ENCODE measurements around the gene KRTAP5-9.
"Not testable (repeated sequence)": the region's sequence is repeated elsewhere in the genome, so short reads cannot be mapped to it uniquely, and the experiment has no call there.

The KRTAP5-9 gene

DNA sequence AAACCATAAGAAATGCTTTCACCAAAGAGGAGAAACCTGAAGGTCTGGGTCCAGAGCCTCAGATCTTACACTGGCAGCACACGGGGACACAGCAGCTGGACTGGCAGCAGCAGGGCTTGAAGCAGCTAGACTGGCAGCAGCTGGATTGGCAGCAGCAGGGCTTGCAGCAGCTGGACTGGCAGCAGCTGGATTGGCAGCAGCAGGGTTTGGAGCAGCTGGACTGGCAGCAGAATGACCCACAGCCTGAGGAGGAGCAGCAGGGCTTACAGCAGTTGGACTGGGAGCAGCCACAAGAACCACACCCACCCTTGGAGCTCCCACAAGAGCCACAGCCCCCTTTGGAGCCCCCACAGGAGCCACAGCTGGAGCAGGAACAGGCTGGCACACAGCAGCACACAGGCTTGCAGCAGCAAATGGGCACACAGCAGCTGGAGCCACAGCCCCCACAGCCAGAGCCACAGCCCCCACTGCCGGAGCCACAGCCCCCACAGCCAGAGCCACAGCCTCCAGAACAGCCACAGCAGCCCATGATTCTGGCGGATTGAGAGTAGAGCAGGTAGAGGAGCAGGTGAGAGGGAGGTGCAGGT lies 34.2 kb downstream of the KRTAP5-9 start, which contains the start of gene KRTAP5-11:
TSS of gene KRTAP5-11 (minus strand) at position 567 of the 587 bp plus-strand sequence. CDS start at position 529, 38 bp downstream.
- Histone ChIP-seq H3K4me2 (peak within 1 kb of the TSS in 10 of 11 experiments; percentile 16 to 89 (median 47); a peak in 18 of 22 replicates), H3K4me1 (peaks cover 18 to 31% (median 23%) of the 10 kb centered on the region in 10 experiments), H4K20me1 (0 out of 22 replicates have a peak, but pooled peaks cover 0 to 6% (median 0%) of the 10 kb centered on the region in 11 experiments), H3K9ac (peak within 1 kb of the TSS in 1 of 11 experiments; percentile 34; a peak in 2 of 22 replicates), H3K4me3 (no peak within 1 kb of the TSS), H3K27me3 (no peaks in the 10 kb centered on the region), H3K9me3 (replicated peaks in 1 of 11) (no peaks in the 10 kb centered on the region), H3K27ac (no peak within 1 kb of the TSS), H3K36me3 (no peaks in the 10 kb centered on the region)
- no peak for TF ChIP-seq Cebpa-rat (IDR thresholded peaks at IDR 0.05)

DNA sequence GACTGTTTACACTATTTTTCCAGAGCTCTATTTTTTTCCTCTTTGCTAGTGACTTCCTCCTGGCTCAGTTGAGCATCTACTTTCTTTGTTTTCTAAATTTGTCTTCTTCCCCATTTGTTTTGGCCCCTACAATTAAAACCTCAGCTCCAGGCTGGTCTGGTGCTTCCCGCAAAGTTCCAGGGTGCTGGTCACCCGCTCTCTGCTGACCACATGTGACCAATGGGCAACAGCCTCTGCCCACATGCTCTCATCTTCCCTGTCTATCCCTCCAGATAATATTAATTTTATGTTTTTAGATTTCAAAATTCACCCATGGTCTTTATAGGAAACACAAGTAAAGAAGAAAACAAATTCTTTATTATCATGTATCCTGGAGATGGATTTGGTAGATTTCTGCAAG lies 34.7 kb downstream of the KRTAP5-9 start:
- H3K27me3 ChIP-seq; H3K9me3 ChIP-seq (replicated peaks in 1 of 11); H4K20me1 ChIP-seq; H3K27ac ChIP-seq; H3K4me3 ChIP-seq; H3K36me3 ChIP-seq: not testable (repeated sequence)
- H3K9ac ChIP-seq, result peak overlapping the region in 1 of 11 experiments; percentile 34; a peak in 2 of 22 replicates
- peaks cover 18 to 31% (median 23%) of the 10 kb centered on the region in 10 experiments for H3K4me1 ChIP-seq
- H3K4me2 ChIP-seq, result peak overlapping the region in 10 of 11 experiments; percentile 16 to 89 (median 47); a peak in 18 of 22 replicates

GRCh38 chr11:71585673-71586072 lies 37.5 kb downstream of the KRTAP5-9 start:
- H3K36me3 ChIP-seq; H3K4me2 ChIP-seq; H3K4me3 ChIP-seq; H3K27me3 ChIP-seq; H3K9me3 ChIP-seq (replicated peaks in 1 of 11); H3K27ac ChIP-seq; H4K20me1 ChIP-seq; H3K9ac ChIP-seq: not testable (repeated sequence)
- H3K4me1 ChIP-seq, result peaks cover 10 to 18% (median 17%) of the 10 kb centered on the region in 10 experiments

DNA sequence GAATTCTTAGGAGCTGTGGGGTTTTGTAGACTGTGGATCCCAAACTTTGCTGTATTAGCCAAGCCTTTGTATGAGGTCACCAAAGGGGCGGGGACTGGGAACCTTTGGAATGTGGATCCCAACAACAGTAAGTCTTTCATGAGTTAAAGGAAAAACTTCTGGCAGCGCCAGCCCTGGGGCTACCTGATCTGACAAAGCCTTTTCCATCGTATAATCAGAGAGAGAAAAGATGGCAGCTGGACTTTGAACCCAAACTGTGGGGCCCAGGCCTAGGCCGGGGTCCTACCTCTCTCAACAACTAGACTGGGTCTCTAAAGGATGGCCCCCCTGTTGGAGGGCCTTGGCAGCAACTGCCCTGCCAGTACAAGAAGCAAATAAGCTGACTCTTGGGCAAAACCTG lies 40.1 kb downstream of the KRTAP5-9 start:
- H4K20me1 ChIP-seq; H3K4me1 ChIP-seq; H3K27me3 ChIP-seq; H3K27ac ChIP-seq; H3K9me3 ChIP-seq (replicated peaks in 1 of 11); H3K4me3 ChIP-seq; H3K4me2 ChIP-seq; H3K36me3 ChIP-seq; H3K9ac ChIP-seq: not testable (repeated sequence)

GRCh38 chr11:71588822-71589545 lies 40.8 kb downstream of the KRTAP5-9 start:
- not testable (repeated sequence) for H3K27me3 ChIP-seq; H3K9me3 ChIP-seq (replicated peaks in 1 of 11); H3K9ac ChIP-seq; H3K4me1 ChIP-seq; H3K4me3 ChIP-seq; H3K4me2 ChIP-seq; H3K36me3 ChIP-seq; H3K27ac ChIP-seq; H4K20me1 ChIP-seq

DNA sequence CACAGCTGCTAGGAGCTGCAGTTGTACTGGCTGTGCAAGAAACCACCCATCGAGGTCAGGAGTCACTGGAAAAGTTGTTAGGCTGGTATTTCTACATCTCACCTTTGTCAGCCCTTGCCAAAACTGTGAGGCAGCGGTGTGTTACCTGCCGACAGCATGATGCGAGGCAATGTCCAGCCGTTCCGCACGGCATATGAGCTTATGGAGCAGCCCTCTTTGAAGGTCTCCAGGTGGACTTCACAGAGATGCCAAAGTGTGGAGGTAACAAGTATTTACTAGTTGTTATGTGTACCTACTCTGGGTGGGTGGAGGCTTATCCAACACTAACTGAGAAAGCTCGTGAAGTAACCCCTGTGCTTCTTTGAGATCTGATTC lies 41.3 kb downstream of the KRTAP5-9 start:
- not testable (repeated sequence) for H3K9me3 ChIP-seq (replicated peaks in 1 of 11); H3K4me3 ChIP-seq; H3K4me2 ChIP-seq; H3K36me3 ChIP-seq; H3K9ac ChIP-seq; H3K27me3 ChIP-seq; H3K4me1 ChIP-seq; H4K20me1 ChIP-seq; H3K27ac ChIP-seq
